IMR-90 (cell line): Measurements from ENCODE around the gene ASTN2.

ENCODE experiments used
- FOS ChIP-seq: fragments of 150-350 bp; IDR thresholded peaks from 2 replicates; pipeline ENCODE4 v1.6.1; 2016; ENCODE audit warnings: low read depth, low read length
- NFE2L2 ChIP-seq: fragments of 150-350 bp; IDR thresholded peaks from 2 replicates; pipeline ENCODE4 v1.6.1; 2016; ENCODE audit warnings: low read depth, mild to moderate bottlenecking, low read length
- POLR2A ChIP-seq: IDR thresholded peaks from 2 replicates; pipeline ENCODE4 v1.6.1; 2012; ENCODE audit warnings: mild to moderate bottlenecking, low read depth, low read length
- TF ChIP-seq, protein P1 (sequence below): conservative IDR thresholded peaks from 2 replicates; pipeline ENCODE4 v1.5.1; 2012; ENCODE audit warnings: mild to moderate bottlenecking, low read depth, low read length, improper control_type of control experiment
- TF ChIP-seq, protein P2 (sequence below): fragments of 150-350 bp; IDR thresholded peaks from 2 replicates; pipeline ENCODE4 v1.6.1; 2017; ENCODE audit warnings: mild to moderate bottlenecking, antibody characterized with exemption, low read length, low read depth

DNA sequence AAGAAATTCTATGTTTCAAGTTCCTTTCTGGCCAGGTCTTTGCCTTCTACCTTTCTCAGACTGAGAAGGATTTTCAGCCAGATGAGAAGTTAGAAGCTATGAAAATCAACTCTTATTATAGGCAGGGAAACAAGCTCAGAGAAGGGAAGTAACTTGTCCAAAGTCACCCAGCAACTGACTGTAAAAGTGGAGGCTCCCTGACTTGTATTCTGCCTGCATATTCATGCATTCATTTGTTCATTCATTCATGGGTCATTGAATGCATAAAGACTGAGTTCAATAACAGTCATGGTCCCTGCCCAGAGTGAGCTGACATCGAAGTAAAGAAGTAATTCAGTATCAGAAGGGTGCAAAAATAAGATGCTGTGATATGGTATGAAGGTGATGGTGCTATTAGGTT lies 1021.7 kb downstream of the ASTN2 start:
- TF ChIP-seq, protein P1, sequence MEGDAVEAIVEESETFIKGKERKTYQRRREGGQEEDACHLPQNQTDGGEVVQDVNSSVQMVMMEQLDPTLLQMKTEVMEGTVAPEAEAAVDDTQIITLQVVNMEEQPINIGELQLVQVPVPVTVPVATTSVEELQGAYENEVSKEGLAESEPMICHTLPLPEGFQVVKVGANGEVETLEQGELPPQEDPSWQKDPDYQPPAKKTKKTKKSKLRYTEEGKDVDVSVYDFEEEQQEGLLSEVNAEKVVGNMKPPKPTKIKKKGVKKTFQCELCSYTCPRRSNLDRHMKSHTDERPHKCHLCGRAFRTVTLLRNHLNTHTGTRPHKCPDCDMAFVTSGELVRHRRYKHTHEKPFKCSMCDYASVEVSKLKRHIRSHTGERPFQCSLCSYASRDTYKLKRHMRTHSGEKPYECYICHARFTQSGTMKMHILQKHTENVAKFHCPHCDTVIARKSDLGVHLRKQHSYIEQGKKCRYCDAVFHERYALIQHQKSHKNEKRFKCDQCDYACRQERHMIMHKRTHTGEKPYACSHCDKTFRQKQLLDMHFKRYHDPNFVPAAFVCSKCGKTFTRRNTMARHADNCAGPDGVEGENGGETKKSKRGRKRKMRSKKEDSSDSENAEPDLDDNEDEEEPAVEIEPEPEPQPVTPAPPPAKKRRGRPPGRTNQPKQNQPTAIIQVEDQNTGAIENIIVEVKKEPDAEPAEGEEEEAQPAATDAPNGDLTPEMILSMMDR, result no peak
- TF ChIP-seq, protein P2, sequence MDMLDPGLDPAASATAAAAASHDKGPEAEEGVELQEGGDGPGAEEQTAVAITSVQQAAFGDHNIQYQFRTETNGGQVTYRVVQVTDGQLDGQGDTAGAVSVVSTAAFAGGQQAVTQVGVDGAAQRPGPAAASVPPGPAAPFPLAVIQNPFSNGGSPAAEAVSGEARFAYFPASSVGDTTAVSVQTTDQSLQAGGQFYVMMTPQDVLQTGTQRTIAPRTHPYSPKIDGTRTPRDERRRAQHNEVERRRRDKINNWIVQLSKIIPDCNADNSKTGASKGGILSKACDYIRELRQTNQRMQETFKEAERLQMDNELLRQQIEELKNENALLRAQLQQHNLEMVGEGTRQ, result no peak
- TF ChIP-seq POLR2A, result no peak
- no peak for TF ChIP-seq FOS
- no peak for TF ChIP-seq NFE2L2
